NCI-H1694 treated with DMSO at 0.1 percent for 48 hours (cell line): ENCODE measurements around the gene HOXC9.

Experiments used
- DNase-seq: peaks from one replicate; lab custom pipeline; 2025; lab: John Stamatoyannopoulos, UW

Gene HOXC9

GRCh38 chr12:54002278-54002914 lies 2.4 kb downstream of the HOXC9 start:
- DNase-seq: no peak

GRCh38 chr12:54002915-54003389 lies 3.0 kb downstream of the HOXC9 start:
- no peak for DNase-seq

GRCh38 chr12:54003625-54004024 lies 3.7 kb downstream of the HOXC9 start:
- DNase-seq: no peak

- DNase-seq: no peak
Observed at GRCh38 chr12:54004063-54004840, 4.3 kb downstream of the HOXC9 start.

- no peak for DNase-seq
Observed at GRCh38 chr12:54004841-54005530, 5.0 kb downstream of the HOXC9 start.

- no peak for DNase-seq
Observed at GRCh38 chr12:54005531-54005852, 5.5 kb downstream of the HOXC9 start.

GRCh38 chr12:54005853-54006558 lies 6.0 kb downstream of the HOXC9 start:
- peak; percentile 53 for DNase-seq

GRCh38 chr12:54006559-54007220 lies 6.7 kb downstream of the HOXC9 start:
- no peak for DNase-seq

- DNase-seq: no peak
Observed at GRCh38 chr12:54007538-54008259, 7.7 kb downstream of the HOXC9 start.

GRCh38 chr12:54008260-54008552 lies 8.2 kb downstream of the HOXC9 start:
- no peak for DNase-seq

- DNase-seq: no peak
Observed at GRCh38 chr12:54009171-54010052, 9.5 kb downstream of the HOXC9 start.

- no peak for DNase-seq
Observed at GRCh38 chr12:54010053-54010971, 10.4 kb downstream of the HOXC9 start.

- DNase-seq: no peak
Observed at GRCh38 chr12:54010972-54011664, 11.2 kb downstream of the HOXC9 start.

GRCh38 chr12:54011665-54012532 lies 11.9 kb downstream of the HOXC9 start:
- DNase-seq: no peak

- DNase-seq: no peak
Observed at GRCh38 chr12:54012631-54013409, 12.9 kb downstream of the HOXC9 start.

GRCh38 chr12:54014377-54015017 lies 14.5 kb downstream of the HOXC9 start:
- DNase-seq: no peak
